ENCODE results near the gene POLR3C.

Gene POLR3C

GRCh38 chr1:145846201-145846612, 22.2 kb downstream of the POLR3C start:
- Histone ChIP-seq H3K27me3 (ENCODE audit: control insufficient read depth in 2 of 2, insufficient read depth in 2 of 2, low read length in 2 of 2) (no peaks in the 10 kb centered on the region), H3K9me3 (ENCODE audit: control insufficient read depth in 2 of 2, low read length in 2 of 2) (no peaks in the 10 kb centered on the region), H3K36me3 (ENCODE audit: control insufficient read depth in 2 of 2, insufficient read depth in 2 of 2, low read length in 2 of 2) (peaks cover 27 to 41% of the 10 kb centered on the region in 2 donors), H3K4me1 (ENCODE audit: control insufficient read depth in 2 of 2, insufficient read depth in 2 of 2, low read length in 2 of 2) (peaks cover 5 to 13% of the 10 kb centered on the region in 2 donors), H3K4me3 (ENCODE audit: low read length in 2 of 2) (peak overlapping the region; percentile 71 to 73), H3K9ac (ENCODE audit: low read depth in 1 of 2, low read length in 2 of 2) (peak overlapping the region; percentile 81 to 82), H3K27ac (ENCODE audit: low read depth in 2 of 2, low read length in 2 of 2) (peak overlapping the region; percentile 30 to 74)

- H3K36me3 ChIP-seq (ENCODE audit: control insufficient read depth in 2 of 2, insufficient read depth in 2 of 2, low read length in 2 of 2): peaks cover 19 to 32% of the 10 kb centered on the region in 2 donors
- peaks cover 5 to 13% of the 10 kb centered on the region in 2 donors for H3K4me1 ChIP-seq (ENCODE audit: control insufficient read depth in 2 of 2, insufficient read depth in 2 of 2, low read length in 2 of 2)
- no peaks in the 10 kb centered on the region for H3K27me3 ChIP-seq (ENCODE audit: control insufficient read depth in 2 of 2, insufficient read depth in 2 of 2, low read length in 2 of 2)
Observed at GRCh38 chr1:145847827-145848226, 23.8 kb downstream of the POLR3C start.

GRCh38 chr1:145849356-145850160, 25.6 kb downstream of the POLR3C start:
- Histone ChIP-seq H3K27ac (ENCODE audit: low read depth in 2 of 2, low read length in 2 of 2) (no peak overlapping the region), H3K36me3 (ENCODE audit: control insufficient read depth in 2 of 2, insufficient read depth in 2 of 2, low read length in 2 of 2) (peaks cover 23 to 41% of the 10 kb centered on the region in 2 donors), H3K27me3 (ENCODE audit: control insufficient read depth in 2 of 2, insufficient read depth in 2 of 2, low read length in 2 of 2) (no peaks in the 10 kb centered on the region), H3K4me1 (ENCODE audit: control insufficient read depth in 2 of 2, insufficient read depth in 2 of 2, low read length in 2 of 2) (peaks cover 5 to 13% of the 10 kb centered on the region in 2 donors), H3K4me3 (ENCODE audit: low read length in 2 of 2) (no peak overlapping the region), H3K9ac (ENCODE audit: low read depth in 1 of 2, low read length in 2 of 2) (no peak overlapping the region), H3K9me3 (ENCODE audit: control insufficient read depth in 2 of 2, low read length in 2 of 2) (no peaks in the 10 kb centered on the region)

More at GRCh38 chr1:145847827-145848226, 23.8 kb downstream of the POLR3C start:
- no peaks in the 10 kb centered on the region for H3K9me3 ChIP-seq (ENCODE audit: control insufficient read depth in 2 of 2, low read length in 2 of 2)
- no peak overlapping the region for H3K27ac ChIP-seq (ENCODE audit: low read depth in 2 of 2, low read length in 2 of 2)
- H3K9ac ChIP-seq (ENCODE audit: low read depth in 1 of 2, low read length in 2 of 2): no peak overlapping the region
- no peak overlapping the region for H3K4me3 ChIP-seq (ENCODE audit: low read length in 2 of 2)

- H3K9ac ChIP-seq (ENCODE audit: low read depth in 1 of 2, low read length in 2 of 2): no peak overlapping the region
Observed at GRCh38 chr1:145855426-145855948, 31.5 kb downstream of the POLR3C start.

GRCh38 chr1:145857170-145857569, 33.2 kb downstream of the POLR3C start:
- Histone ChIP-seq H3K9ac (ENCODE audit: low read depth in 1 of 2, low read length in 2 of 2) (no peak overlapping the region), H3K27ac (ENCODE audit: low read depth in 2 of 2, low read length in 2 of 2) (no peak overlapping the region)

More at GRCh38 chr1:145855426-145855948, 31.5 kb downstream of the POLR3C start:
- peaks cover 33 to 36% of the 10 kb centered on the region in 2 donors for H3K36me3 ChIP-seq (ENCODE audit: control insufficient read depth in 2 of 2, insufficient read depth in 2 of 2, low read length in 2 of 2)
- H3K27me3 ChIP-seq (ENCODE audit: control insufficient read depth in 2 of 2, insufficient read depth in 2 of 2, low read length in 2 of 2): no peaks in the 10 kb centered on the region
- H3K4me1 ChIP-seq (ENCODE audit: control insufficient read depth in 2 of 2, insufficient read depth in 2 of 2, low read length in 2 of 2): peaks cover 4 to 8% of the 10 kb centered on the region in 2 donors
- H3K9me3 ChIP-seq (ENCODE audit: control insufficient read depth in 2 of 2, low read length in 2 of 2): no peaks in the 10 kb centered on the region
- no peak overlapping the region for H3K4me3 ChIP-seq (ENCODE audit: low read length in 2 of 2)
- no peak overlapping the region for H3K27ac ChIP-seq (ENCODE audit: low read depth in 2 of 2, low read length in 2 of 2)

GRCh38 chr1:145858238-145858900, 34.4 kb downstream of the POLR3C start:
- H3K27me3 ChIP-seq (ENCODE audit: control insufficient read depth in 2 of 2, insufficient read depth in 2 of 2, low read length in 2 of 2): no peaks in the 10 kb centered on the region
- H3K27ac ChIP-seq (ENCODE audit: low read depth in 2 of 2, low read length in 2 of 2): peak overlapping the region; percentile 74 to 91
- H3K9ac ChIP-seq (ENCODE audit: low read depth in 1 of 2, low read length in 2 of 2): peak overlapping the region; percentile 56 to 79
- peaks cover 4 to 8% of the 10 kb centered on the region in 2 donors for H3K4me1 ChIP-seq (ENCODE audit: control insufficient read depth in 2 of 2, insufficient read depth in 2 of 2, low read length in 2 of 2)
- H3K36me3 ChIP-seq (ENCODE audit: control insufficient read depth in 2 of 2, insufficient read depth in 2 of 2, low read length in 2 of 2): peaks cover 19 to 25% of the 10 kb centered on the region in 2 donors
- H3K9me3 ChIP-seq (ENCODE audit: control insufficient read depth in 2 of 2, low read length in 2 of 2): no peaks in the 10 kb centered on the region
- peak overlapping the region; percentile 68 to 97 for H3K4me3 ChIP-seq (ENCODE audit: low read length in 2 of 2)

More at GRCh38 chr1:145857170-145857569, 33.2 kb downstream of the POLR3C start:
- Histone ChIP-seq H3K4me1 (ENCODE audit: control insufficient read depth in 2 of 2, insufficient read depth in 2 of 2, low read length in 2 of 2) (peaks cover 4 to 8% of the 10 kb centered on the region in 2 donors), H3K4me3 (ENCODE audit: low read length in 2 of 2) (no peak overlapping the region), H3K27me3 (ENCODE audit: control insufficient read depth in 2 of 2, insufficient read depth in 2 of 2, low read length in 2 of 2) (no peaks in the 10 kb centered on the region), H3K9me3 (ENCODE audit: control insufficient read depth in 2 of 2, low read length in 2 of 2) (no peaks in the 10 kb centered on the region), H3K36me3 (ENCODE audit: control insufficient read depth in 2 of 2, insufficient read depth in 2 of 2, low read length in 2 of 2) (peaks cover 23 to 27% of the 10 kb centered on the region in 2 donors)

- Histone ChIP-seq H3K4me1 (ENCODE audit: control insufficient read depth in 2 of 2, insufficient read depth in 2 of 2, low read length in 2 of 2) (peaks cover 4 to 8% of the 10 kb centered on the region in 2 donors), H3K36me3 (ENCODE audit: control insufficient read depth in 2 of 2, insufficient read depth in 2 of 2, low read length in 2 of 2) (peaks cover 19% of the 10 kb centered on the region in 2 donors), H3K4me3 (ENCODE audit: low read length in 2 of 2) (peak within 1 kb of the TSS; percentile 68 to 97), H3K9me3 (ENCODE audit: control insufficient read depth in 2 of 2, low read length in 2 of 2) (no peaks in the 10 kb centered on the region), H3K9ac (ENCODE audit: low read depth in 1 of 2, low read length in 2 of 2) (peak within 1 kb of the TSS; percentile 79 to 81), H3K27ac (ENCODE audit: low read depth in 2 of 2, low read length in 2 of 2) (peak within 1 kb of the TSS; percentile 86 to 91), H3K27me3 (ENCODE audit: control insufficient read depth in 2 of 2, insufficient read depth in 2 of 2, low read length in 2 of 2) (no peaks in the 10 kb centered on the region)
Observed at GRCh38 chr1:145858901-145859490, 35.0 kb downstream of the POLR3C start, which contains the start of gene PIAS3. Gene PIAS3 (minus strand): TSS chr1:145859081. CDS start chr1:145858990, 91 bp downstream.

- Histone ChIP-seq H3K27ac (ENCODE audit: low read depth in 2 of 2, low read length in 2 of 2) (peak overlapping the region; percentile 86 to 91), H3K36me3 (ENCODE audit: control insufficient read depth in 2 of 2, insufficient read depth in 2 of 2, low read length in 2 of 2) (peaks cover 16 to 17% of the 10 kb centered on the region in 2 donors), H3K9ac (ENCODE audit: low read depth in 1 of 2, low read length in 2 of 2) (peak overlapping the region; percentile 79 to 81)
Observed at GRCh38 chr1:145859491-145860023, 35.6 kb downstream of the POLR3C start.

GRCh38 chr1:145863282-145864018, 39.5 kb downstream of the POLR3C start:
- no peak overlapping the region for H3K27ac ChIP-seq (ENCODE audit: low read depth in 2 of 2, low read length in 2 of 2)
- H3K36me3 ChIP-seq (ENCODE audit: control insufficient read depth in 2 of 2, insufficient read depth in 2 of 2, low read length in 2 of 2): no peaks in the 10 kb centered on the region
- H3K27me3 ChIP-seq (ENCODE audit: control insufficient read depth in 2 of 2, insufficient read depth in 2 of 2, low read length in 2 of 2): peaks cover 0 to 9% of the 10 kb centered on the region in 2 donors
- H3K9ac ChIP-seq (ENCODE audit: low read depth in 1 of 2, low read length in 2 of 2): no peak overlapping the region
- H3K4me1 ChIP-seq (ENCODE audit: control insufficient read depth in 2 of 2, insufficient read depth in 2 of 2, low read length in 2 of 2): peaks cover 4% of the 10 kb centered on the region in 2 donors
- no peak overlapping the region for H3K4me3 ChIP-seq (ENCODE audit: low read length in 2 of 2)
- no peaks in the 10 kb centered on the region for H3K9me3 ChIP-seq (ENCODE audit: control insufficient read depth in 2 of 2, low read length in 2 of 2)

More at GRCh38 chr1:145859491-145860023, 35.6 kb downstream of the POLR3C start:
- Histone ChIP-seq H3K4me3 (ENCODE audit: low read length in 2 of 2) (peak overlapping the region; percentile 68 to 97), H3K9me3 (ENCODE audit: control insufficient read depth in 2 of 2, low read length in 2 of 2) (no peaks in the 10 kb centered on the region), H3K4me1 (ENCODE audit: control insufficient read depth in 2 of 2, insufficient read depth in 2 of 2, low read length in 2 of 2) (peaks cover 4 to 8% of the 10 kb centered on the region in 2 donors), H3K27me3 (ENCODE audit: control insufficient read depth in 2 of 2, insufficient read depth in 2 of 2, low read length in 2 of 2) (no peaks in the 10 kb centered on the region)

Measured in mucosa of rectum (tissue), 2 donors.